ENCODE measurements around the gene CPSF6.

- no peak for TF ChIP-seq POLR2A (IDR thresholded peaks at IDR 0.05; ENCODE audit: low read depth)
- TF ChIP-seq CTCF (IDR thresholded peaks at IDR 0.05) = no peak
- no peak for TF ChIP-seq EP300 (IDR thresholded peaks at IDR 0.05)
- no peak for TF ChIP-seq POLR2AphosphoS5 (IDR thresholded peaks at IDR 0.05)
Observed at GRCh38 chr12:69266036-69266635, 26.8 kb downstream of the CPSF6 start.
